Measurements from ENCODE around the gene EVX1.

The EVX1 gene

GRCh38 chr7:27205325-27206280 lies 37.0 kb upstream of the EVX1 start:
- no peak for DNase-seq (ENCODE audit: low read depth, low spot score)

- no peak for DNase-seq (ENCODE audit: low read depth, low spot score)
Observed at GRCh38 chr7:27207348-27207985, 35.1 kb upstream of the EVX1 start.

GRCh38 chr7:27208998-27209397 lies 33.6 kb upstream of the EVX1 start:
- DNase-seq (ENCODE audit: low read depth, low spot score), result no peak

- DNase-seq (ENCODE audit: low read depth, low spot score), result no peak
Observed at GRCh38 chr7:27209933-27210440, 32.6 kb upstream of the EVX1 start.

GRCh38 chr7:27210441-27211083 lies 32.0 kb upstream of the EVX1 start:
- no peak for DNase-seq (ENCODE audit: low read depth, low spot score)

GRCh38 chr7:27211084-27211446 lies 31.5 kb upstream of the EVX1 start:
- DNase-seq (ENCODE audit: low read depth, low spot score), result no peak

GRCh38 chr7:27211764-27212204 lies 30.8 kb upstream of the EVX1 start:
- no peak for DNase-seq (ENCODE audit: low read depth, low spot score)

GRCh38 chr7:27212497-27213432 lies 29.8 kb upstream of the EVX1 start:
- DNase-seq (ENCODE audit: low read depth, low spot score), result no peak

- no peak for DNase-seq (ENCODE audit: low read depth, low spot score)
Observed at GRCh38 chr7:27213433-27214238, 29.0 kb upstream of the EVX1 start.

- no peak for DNase-seq (ENCODE audit: low read depth, low spot score)
Observed at GRCh38 chr7:27214239-27214950, 28.2 kb upstream of the EVX1 start.

- DNase-seq (ENCODE audit: low read depth, low spot score), result no peak
Observed at GRCh38 chr7:27215356-27215755, 27.2 kb upstream of the EVX1 start.

GRCh38 chr7:27217951-27218350 lies 24.7 kb upstream of the EVX1 start:
- no peak for DNase-seq (ENCODE audit: low read depth, low spot score)

- DNase-seq (ENCODE audit: low read depth, low spot score), result no peak
Observed at GRCh38 chr7:27219821-27220220, 22.8 kb upstream of the EVX1 start.

- no peak for DNase-seq (ENCODE audit: low read depth, low spot score)
Observed at GRCh38 chr7:27220440-27220955, 22.1 kb upstream of the EVX1 start.

GRCh38 chr7:27221201-27221797 lies 21.3 kb upstream of the EVX1 start:
- DNase-seq (ENCODE audit: low read depth, low spot score), result no peak

GRCh38 chr7:27223941-27224575 lies 18.5 kb upstream of the EVX1 start:
- no peak for DNase-seq (ENCODE audit: low read depth, low spot score)

GRCh38 chr7:27224983-27225934 lies 17.3 kb upstream of the EVX1 start:
- no peak for DNase-seq (ENCODE audit: low read depth, low spot score)

Data from brain pericyte (primary cell).